SHP77 treated with DMSO at 0.1 percent for 48 hours (cell line): ENCODE results near the gene HOXC10.

ENCODE experiments used
- DNase-seq: peaks from one replicate; lab custom pipeline; 2025; lab: John Stamatoyannopoulos, UW

Gene HOXC10

GRCh38 chr12:53992377-53992889 is 7.5 kb downstream of the HOXC10 start:
- no peak for DNase-seq

- no peak for DNase-seq
Measured at GRCh38 chr12:53993162-53994008, 8.4 kb downstream of the HOXC10 start.

GRCh38 chr12:53994009-53994263 is 9.0 kb downstream of the HOXC10 start:
- DNase-seq: no peak

GRCh38 chr12:53994264-53995001 is 9.5 kb downstream of the HOXC10 start:
- DNase-seq: no peak

- no peak for DNase-seq
Measured at GRCh38 chr12:53995002-53995377, 10.0 kb downstream of the HOXC10 start.

GRCh38 chr12:53995378-53996239 is 10.7 kb downstream of the HOXC10 start:
- no peak for DNase-seq

- DNase-seq: no peak
Measured at GRCh38 chr12:53996240-53997203, 11.6 kb downstream of the HOXC10 start.

- no peak for DNase-seq
Measured at GRCh38 chr12:53997204-53998109, 12.5 kb downstream of the HOXC10 start.

- DNase-seq: no peak
Measured at GRCh38 chr12:53998110-53998899, 13.4 kb downstream of the HOXC10 start.

GRCh38 chr12:53998900-53999236 is 13.9 kb downstream of the HOXC10 start:
- DNase-seq: no peak

GRCh38 chr12:53999559-54000115 is 14.7 kb downstream of the HOXC10 start:
- no peak for DNase-seq

GRCh38 chr12:54000116-54001114 is 15.5 kb downstream of the HOXC10 start, which contains the start of gene HOXC9:
TSS of gene HOXC9 (plus strand) at chr12:54000161. CDS start at chr12:54000189, 28 bp downstream.
- no peak for DNase-seq

GRCh38 chr12:54001283-54002187 is 16.6 kb downstream of the HOXC10 start:
- DNase-seq: no peak

GRCh38 chr12:54002278-54002914 is 17.4 kb downstream of the HOXC10 start:
- no peak for DNase-seq

- no peak for DNase-seq
Measured at GRCh38 chr12:54002915-54003389, 18.0 kb downstream of the HOXC10 start.

GRCh38 chr12:54003625-54004024 is 18.7 kb downstream of the HOXC10 start:
- no peak for DNase-seq
